GM19372 (cell line): ENCODE data around the gene CHAF1B.
"Not testable (repeated sequence)": the region's sequence is repeated elsewhere in the genome, so short reads cannot be mapped to it uniquely, and the experiment has no call there.

ENCODE experiments used
- ATAC-seq: cut with Tn5 transposase; IDR thresholded peaks from one replicate; pipeline ENCODE4 v1.9.1; 2021; ENCODE audit warnings: mild to moderate bottlenecking, low read depth, moderate library complexity; ENCODE audit not compliant: unreplicated experiment

The CHAF1B gene

GRCh38 chr21:36386031-36386642 is 945 bp downstream of the CHAF1B start:
- no peak for ATAC-seq

GRCh38 chr21:36388096-36388495 is 2.9 kb downstream of the CHAF1B start:
- no peak for ATAC-seq

- no peak for ATAC-seq
These were observed 3.6 kb downstream of the CHAF1B start for GRCh38 chr21:36388835-36389234.

GRCh38 chr21:36391649-36392048 is 6.5 kb downstream of the CHAF1B start:
- ATAC-seq: not testable (repeated sequence)

GRCh38 chr21:36395353-36396111 is 10.3 kb downstream of the CHAF1B start:
- no peak for ATAC-seq

- no peak for ATAC-seq
These were observed 11.1 kb downstream of the CHAF1B start for GRCh38 chr21:36396325-36396724.

GRCh38 chr21:36396971-36397370 is 11.8 kb downstream of the CHAF1B start:
- ATAC-seq: no peak

GRCh38 chr21:36397606-36398005 is 12.4 kb downstream of the CHAF1B start:
- no peak for ATAC-seq

GRCh38 chr21:36399736-36400135 is 14.5 kb downstream of the CHAF1B start:
- not testable (repeated sequence) for ATAC-seq

- no peak for ATAC-seq
These were observed 15.5 kb downstream of the CHAF1B start for GRCh38 chr21:36400719-36401118.

- ATAC-seq: no peak
These were observed 17.1 kb downstream of the CHAF1B start for GRCh38 chr21:36402339-36402738.

- no peak for ATAC-seq
These were observed 18.5 kb downstream of the CHAF1B start for GRCh38 chr21:36403713-36404112.

- ATAC-seq: no peak
These were observed 23.4 kb downstream of the CHAF1B start for GRCh38 chr21:36408568-36408967.

GRCh38 chr21:36411301-36411700 is 26.1 kb downstream of the CHAF1B start:
- ATAC-seq: no peak

GRCh38 chr21:36412916-36413315 is 27.7 kb downstream of the CHAF1B start:
- ATAC-seq: no peak

- no peak for ATAC-seq
These were observed 30.2 kb downstream of the CHAF1B start for GRCh38 chr21:36415375-36415774.

- ATAC-seq: no peak
These were observed 34.0 kb downstream of the CHAF1B start for GRCh38 chr21:36419241-36419640.

- ATAC-seq: no peak
These were observed 34.8 kb downstream of the CHAF1B start for GRCh38 chr21:36419996-36420395.

- ATAC-seq: no peak
These were observed 35.6 kb downstream of the CHAF1B start for GRCh38 chr21:36420571-36421339.

- no peak for ATAC-seq
These were observed 37.3 kb downstream of the CHAF1B start for GRCh38 chr21:36422279-36423098.
